T1000 (cell line): ENCODE measurements around the gene DOK7.
A peak's percentile ranks its signal among the peaks of the same experiment; 100 is the strongest.

Experiments used
- DNase-seq: peaks from one replicate; lab custom pipeline; 2025; ENCODE audit warnings: mixed read lengths; lab: John Stamatoyannopoulos, UW

The DOK7 gene

GRCh38 chr4:3475041-3475712 lies 12.1 kb downstream of the DOK7 start:
- DNase-seq, result no peak

- no peak for DNase-seq
Observed at GRCh38 chr4:3475713-3476260, 12.7 kb downstream of the DOK7 start.

- no peak for DNase-seq
Observed at GRCh38 chr4:3476341-3476747, 13.2 kb downstream of the DOK7 start.

- DNase-seq, result no peak
Observed at GRCh38 chr4:3476936-3477749, 14.0 kb downstream of the DOK7 start.

GRCh38 chr4:3477750-3478430 lies 14.8 kb downstream of the DOK7 start:
- DNase-seq, result no peak

- no peak for DNase-seq
Observed at GRCh38 chr4:3478446-3479357, 15.6 kb downstream of the DOK7 start.

- DNase-seq, result no peak
Observed at GRCh38 chr4:3479358-3480101, 16.4 kb downstream of the DOK7 start.

GRCh38 chr4:3480528-3481112 lies 17.5 kb downstream of the DOK7 start:
- peak; percentile 79 for DNase-seq

- no peak for DNase-seq
Observed at GRCh38 chr4:3481113-3481531, 18.0 kb downstream of the DOK7 start.

- DNase-seq, result no peak
Observed at GRCh38 chr4:3481783-3482393, 18.8 kb downstream of the DOK7 start.

GRCh38 chr4:3482707-3483106 lies 19.6 kb downstream of the DOK7 start:
- DNase-seq, result no peak

- DNase-seq, result peak; percentile 46
Observed at GRCh38 chr4:3483471-3483921, 20.4 kb downstream of the DOK7 start.

- DNase-seq, result no peak
Observed at GRCh38 chr4:3484057-3484973, 21.2 kb downstream of the DOK7 start.

GRCh38 chr4:3485011-3485791 lies 22.1 kb downstream of the DOK7 start:
- no peak for DNase-seq

- no peak for DNase-seq
Observed at GRCh38 chr4:3485886-3486540, 22.9 kb downstream of the DOK7 start.

GRCh38 chr4:3486541-3487540 lies 23.7 kb downstream of the DOK7 start:
- DNase-seq, result no peak
